ENCODE measurements around the gene SLC44A1. TPM values are rescaled to one million over a fixed set of nuclear protein-coding genes. Genes with fewer than 3 reads are reported as not detected.

Gene SLC44A1
- total RNA-seq = 2.5 and 2.9 TPM in 2 replicates

- Mint-ChIP-seq H3K4me3 (peak within 1 kb of the TSS; percentile 88), H3K27me3 (peaks cover 73% of the 10 kb centered on the region), H3K27ac (peak within 1 kb of the TSS; percentile 74), H3K4me1 (peaks cover 22% of the 10 kb centered on the region), H3K9me3 (no peaks in the 10 kb centered on the region), H3K36me3 (ENCODE audit: low read depth) (no peaks in the 10 kb centered on the region)
- intact Hi-C loops (cut with micrococcal nuclease) = loop anchor here (1.0 to 10.0 kb wide), 7 partner anchors 161 to 1149 kb away; partner anchors contain the start of genes ABCA1, NIPSNAP3A, SMC2 and TMEM38B
- DNase-seq = peak; percentile 98
Measured at GRCh38 chr9:105244003-105244733, at the start of gene SLC44A1. TSS of gene SLC44A1 (plus strand) at chr9:105244651. CDS start at chr9:105244869, 218 bp downstream.

- no peaks in the 10 kb centered on the region for H3K9me3 Mint-ChIP-seq
- H3K27ac Mint-ChIP-seq = no peak overlapping the region
- H3K36me3 Mint-ChIP-seq (ENCODE audit: low read depth) = no peaks in the 10 kb centered on the region
- no peak for DNase-seq
- no peaks in the 10 kb centered on the region for H3K4me1 Mint-ChIP-seq
- intact Hi-C loops (cut with micrococcal nuclease) = no loop called here
- H3K27me3 Mint-ChIP-seq = peaks cover 5% of the 10 kb centered on the region
- H3K4me3 Mint-ChIP-seq = no peak overlapping the region
Measured at GRCh38 chr9:105195259-105195658, 49.2 kb upstream of the SLC44A1 start.

GRCh38 chr9:105198023-105198422 lies 46.4 kb upstream of the SLC44A1 start:
- Mint-ChIP-seq H3K4me1 (no peaks in the 10 kb centered on the region), H3K36me3 (ENCODE audit: low read depth) (no peaks in the 10 kb centered on the region), H3K27me3 (peaks cover 4% of the 10 kb centered on the region), H3K9me3 (no peaks in the 10 kb centered on the region), H3K27ac (no peak overlapping the region), H3K4me3 (no peak overlapping the region)
- no peak for DNase-seq
- intact Hi-C loops (cut with micrococcal nuclease) = no loop called here

- Mint-ChIP-seq H3K9me3 (no peaks in the 10 kb centered on the region), H3K4me1 (no peaks in the 10 kb centered on the region), H3K4me3 (no peak overlapping the region), H3K27me3 (peaks cover 3% of the 10 kb centered on the region), H3K36me3 (ENCODE audit: low read depth) (no peaks in the 10 kb centered on the region), H3K27ac (no peak overlapping the region)
- intact Hi-C loops (cut with micrococcal nuclease) = no loop called here
- no peak for DNase-seq
Measured at GRCh38 chr9:105198865-105199264, 45.6 kb upstream of the SLC44A1 start.

- Mint-ChIP-seq H3K36me3 (ENCODE audit: low read depth) (no peaks in the 10 kb centered on the region), H3K27me3 (peaks cover 4% of the 10 kb centered on the region), H3K4me1 (no peaks in the 10 kb centered on the region), H3K4me3 (no peak overlapping the region), H3K9me3 (no peaks in the 10 kb centered on the region), H3K27ac (no peak overlapping the region)
- no peak for DNase-seq
- intact Hi-C loops (cut with micrococcal nuclease) = no loop called here
Measured at GRCh38 chr9:105204416-105204815, 40.0 kb upstream of the SLC44A1 start.

GRCh38 chr9:105205787-105206495 lies 38.5 kb upstream of the SLC44A1 start:
- no peaks in the 10 kb centered on the region for H3K36me3 Mint-ChIP-seq (ENCODE audit: low read depth)
- DNase-seq = no peak

GRCh38 chr9:105206496-105206820 lies 38.0 kb upstream of the SLC44A1 start:
- H3K27ac Mint-ChIP-seq = no peak overlapping the region
- peaks cover 4% of the 10 kb centered on the region for H3K27me3 Mint-ChIP-seq

More at GRCh38 chr9:105205787-105206495, 38.5 kb upstream of the SLC44A1 start:
- Mint-ChIP-seq H3K27ac (no peak overlapping the region), H3K9me3 (no peaks in the 10 kb centered on the region), H3K27me3 (peaks cover 4% of the 10 kb centered on the region), H3K4me3 (no peak overlapping the region), H3K4me1 (no peaks in the 10 kb centered on the region)
- intact Hi-C loops (cut with micrococcal nuclease) = no loop called here

GRCh38 chr9:105206821-105207699 lies 37.4 kb upstream of the SLC44A1 start:
- no peak overlapping the region for H3K27ac Mint-ChIP-seq
- H3K4me1 Mint-ChIP-seq = no peaks in the 10 kb centered on the region
- no peak overlapping the region for H3K4me3 Mint-ChIP-seq
- no peak for DNase-seq
- intact Hi-C loops (cut with micrococcal nuclease) = no loop called here
- H3K27me3 Mint-ChIP-seq = peaks cover 4% of the 10 kb centered on the region
- no peaks in the 10 kb centered on the region for H3K36me3 Mint-ChIP-seq (ENCODE audit: low read depth)
- no peaks in the 10 kb centered on the region for H3K9me3 Mint-ChIP-seq

More at GRCh38 chr9:105206496-105206820, 38.0 kb upstream of the SLC44A1 start:
- H3K9me3 Mint-ChIP-seq = no peaks in the 10 kb centered on the region
- intact Hi-C loops (cut with micrococcal nuclease) = no loop called here
- DNase-seq = no peak
- H3K4me1 Mint-ChIP-seq = no peaks in the 10 kb centered on the region
- H3K36me3 Mint-ChIP-seq (ENCODE audit: low read depth) = no peaks in the 10 kb centered on the region
- no peak overlapping the region for H3K4me3 Mint-ChIP-seq

GRCh38 chr9:105216440-105217178 lies 27.8 kb upstream of the SLC44A1 start:
- Mint-ChIP-seq H3K4me1 (no peaks in the 10 kb centered on the region), H3K27ac (no peak overlapping the region), H3K27me3 (no peaks in the 10 kb centered on the region), H3K4me3 (no peak overlapping the region), H3K36me3 (ENCODE audit: low read depth) (no peaks in the 10 kb centered on the region), H3K9me3 (peaks cover 4% of the 10 kb centered on the region)
- intact Hi-C loops (cut with micrococcal nuclease) = no loop called here
- no peak for DNase-seq

GRCh38 chr9:105218673-105219072 lies 25.8 kb upstream of the SLC44A1 start:
- DNase-seq = no peak
- Mint-ChIP-seq H3K4me1 (no peaks in the 10 kb centered on the region), H3K27me3 (no peaks in the 10 kb centered on the region), H3K9me3 (peaks cover 15% of the 10 kb centered on the region), H3K4me3 (no peak overlapping the region), H3K36me3 (ENCODE audit: low read depth) (no peaks in the 10 kb centered on the region), H3K27ac (no peak overlapping the region)
- intact Hi-C loops (cut with micrococcal nuclease) = no loop called here

GRCh38 chr9:105219291-105219805 lies 25.1 kb upstream of the SLC44A1 start:
- no peak for DNase-seq
- H3K4me1 Mint-ChIP-seq = no peaks in the 10 kb centered on the region
- no peak overlapping the region for H3K4me3 Mint-ChIP-seq
- H3K36me3 Mint-ChIP-seq (ENCODE audit: low read depth) = peaks cover 2% of the 10 kb centered on the region
- peaks cover 18% of the 10 kb centered on the region for H3K9me3 Mint-ChIP-seq
- intact Hi-C loops (cut with micrococcal nuclease) = no loop called here
- H3K27ac Mint-ChIP-seq = no peak overlapping the region
- no peaks in the 10 kb centered on the region for H3K27me3 Mint-ChIP-seq

- H3K4me3 Mint-ChIP-seq = no peak overlapping the region
- DNase-seq = no peak
- intact Hi-C loops (cut with micrococcal nuclease) = no loop called here
- peaks cover 2% of the 10 kb centered on the region for H3K36me3 Mint-ChIP-seq (ENCODE audit: low read depth)
- peaks cover 17% of the 10 kb centered on the region for H3K9me3 Mint-ChIP-seq
- H3K27ac Mint-ChIP-seq = no peak overlapping the region
- H3K4me1 Mint-ChIP-seq = no peaks in the 10 kb centered on the region
- H3K27me3 Mint-ChIP-seq = peaks cover 1% of the 10 kb centered on the region
Measured at GRCh38 chr9:105220451-105220850, 24.0 kb upstream of the SLC44A1 start.

GRCh38 chr9:105223544-105224140 lies 20.8 kb upstream of the SLC44A1 start:
- Mint-ChIP-seq H3K36me3 (ENCODE audit: low read depth) (peaks cover 2% of the 10 kb centered on the region), H3K9me3 (peaks cover 24% of the 10 kb centered on the region), H3K4me3 (no peak overlapping the region), H3K27me3 (peaks cover 9% of the 10 kb centered on the region), H3K27ac (no peak overlapping the region), H3K4me1 (no peaks in the 10 kb centered on the region)
- intact Hi-C loops (cut with micrococcal nuclease) = no loop called here
- DNase-seq = no peak
